Head of caudate nucleus (tissue), 42 donors: ENCODE measurements around the gene GAN.
"Not testable (repeated sequence)": the region's sequence is repeated elsewhere in the genome, so short reads cannot be mapped to it uniquely, and the experiment has no call there.

ENCODE experiments used
- DNase-seq, 42 donors: peaks; one replicate each; pipeline versions ENCODE4 v3.0.0 to v3.0.0-alpha.2; 2020 to 2021; ENCODE audit warnings: mixed read lengths in 7 of 42
- intact Hi-C: fragments of 100-400 bp; cut with DNase I; formaldehyde crosslinking; loops from one replicate; pipeline ENCODE4 v1.15.0; 2022

GAN gene

GRCh38 chr16:81410643-81411293 lies 96.0 kb downstream of the GAN start:
- intact Hi-C loops, result no loop called here
- no peak for DNase-seq

GRCh38 chr16:81413245-81413990 lies 98.7 kb downstream of the GAN start:
- intact Hi-C loops, result no loop called here
- no peak for DNase-seq

GRCh38 chr16:81415751-81416150 lies 101.0 kb downstream of the GAN start:
- intact Hi-C loops, result no loop called here
- DNase-seq, result peak in 3 of 42 donors; percentile 8 to 30 (median 11)

- intact Hi-C loops, result no loop called here
- no peak for DNase-seq
These were observed 102.0 kb downstream of the GAN start for GRCh38 chr16:81416749-81417148.

- no peak for DNase-seq
- intact Hi-C loops, result no loop called here
These were observed 102.4 kb downstream of the GAN start for GRCh38 chr16:81417210-81417609.

- intact Hi-C loops, result no loop called here
- DNase-seq, result no peak
These were observed 105.0 kb downstream of the GAN start for GRCh38 chr16:81419806-81420205.

- intact Hi-C loops, result no loop called here
These were observed 106.4 kb downstream of the GAN start for GRCh38 chr16:81421126-81421525.

GRCh38 chr16:81421536-81421935 lies 106.8 kb downstream of the GAN start:
- intact Hi-C loops, result no loop called here
- no peak for DNase-seq

More at GRCh38 chr16:81421126-81421525, 106.4 kb downstream of the GAN start:
- no peak for DNase-seq

- DNase-seq, intact Hi-C loops: not testable (repeated sequence)
These were observed 107.4 kb downstream of the GAN start for GRCh38 chr16:81422153-81422552.

GRCh38 chr16:81424771-81425170 lies 110.0 kb downstream of the GAN start:
- intact Hi-C loops, result no loop called here
- no peak for DNase-seq

- intact Hi-C loops, result no loop called here
- DNase-seq, result no peak
These were observed 112.5 kb downstream of the GAN start for GRCh38 chr16:81427219-81427618.

GRCh38 chr16:81429045-81429521 lies 114.3 kb downstream of the GAN start:
- intact Hi-C loops, result no loop called here
- DNase-seq, result peak in 7 of 42 donors; percentile 27 to 55 (median 43)

- intact Hi-C loops, result no loop called here
- DNase-seq, result no peak
These were observed 117.0 kb downstream of the GAN start for GRCh38 chr16:81431554-81432353.

- no peak for DNase-seq
- intact Hi-C loops, result no loop called here
These were observed 118.3 kb downstream of the GAN start for GRCh38 chr16:81432937-81433557.

- intact Hi-C loops, result no loop called here
- DNase-seq, result no peak
These were observed 120.3 kb downstream of the GAN start for GRCh38 chr16:81435103-81435502.

- no peak for DNase-seq
- intact Hi-C loops, result no loop called here
These were observed 120.8 kb downstream of the GAN start for GRCh38 chr16:81435567-81435966.

GRCh38 chr16:81436386-81436785 lies 121.6 kb downstream of the GAN start:
- intact Hi-C loops, result no loop called here
- no peak for DNase-seq

- peak in 3 of 42 donors; percentile 24 to 39 (median 29) for DNase-seq
- intact Hi-C loops, result no loop called here
These were observed 123.1 kb downstream of the GAN start for GRCh38 chr16:81437865-81438264.
